HG03558 (cell line): ENCODE data around the gene OR10R2.

Experiments used
- ATAC-seq: cut with Tn5 transposase; IDR thresholded peaks from one replicate; pipeline ENCODE4 v1.9.1; 2021; ENCODE audit warnings: moderate number of reproducible peaks; ENCODE audit not compliant: unreplicated experiment; ENCODE audit errors: extremely low read depth

The OR10R2 gene

DNA sequence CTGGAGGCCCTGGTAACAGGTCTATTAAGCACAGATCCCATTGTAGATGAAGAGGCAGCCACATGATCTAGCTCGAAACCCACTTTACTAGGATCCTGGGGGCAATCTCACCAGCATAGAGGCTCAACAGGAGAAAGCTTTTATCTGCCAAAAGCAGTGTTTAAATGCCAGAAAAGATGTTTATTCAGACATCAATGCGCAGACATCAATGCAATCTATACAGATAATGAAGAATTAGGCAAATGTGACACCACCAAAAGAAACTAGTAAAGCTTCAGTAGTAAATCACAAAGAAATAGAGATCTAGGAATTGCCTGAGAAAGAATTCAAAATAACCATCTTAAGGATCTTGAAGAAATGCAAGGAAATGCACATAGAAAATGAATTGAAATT lies 49.6 kb downstream of the OR10R2 start:
- ATAC-seq: no peak

GRCh38 chr1:158527190-158527815 lies 55.3 kb downstream of the OR10R2 start:
- ATAC-seq: no peak
